ENCODE results near the gene DYNLT2B.
"Not testable (repeated sequence)": the region's sequence is repeated elsewhere in the genome, so short reads cannot be mapped to it uniquely, and the experiment has no call there.

DNA sequence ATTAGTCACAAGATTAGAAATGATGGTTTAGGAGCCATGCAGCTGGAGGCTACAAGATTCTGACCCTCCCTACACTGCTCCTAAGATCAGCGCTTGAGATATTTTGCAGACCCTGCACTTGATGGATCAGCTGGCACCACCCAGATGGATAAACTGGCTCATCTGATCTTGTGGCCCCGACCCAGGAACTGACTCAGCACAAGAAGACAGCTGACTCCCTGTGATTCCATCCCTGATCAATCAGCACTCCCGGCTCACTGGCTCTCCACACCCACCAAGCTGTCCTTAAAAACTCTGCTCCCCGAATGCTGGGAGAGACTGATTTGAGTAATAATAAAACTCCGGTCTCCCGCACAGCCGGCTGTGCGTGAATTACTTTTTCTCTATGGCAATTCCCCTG lies 15.1 kb downstream of the DYNLT2B start:
- TF ChIP-seq, protein P1, sequence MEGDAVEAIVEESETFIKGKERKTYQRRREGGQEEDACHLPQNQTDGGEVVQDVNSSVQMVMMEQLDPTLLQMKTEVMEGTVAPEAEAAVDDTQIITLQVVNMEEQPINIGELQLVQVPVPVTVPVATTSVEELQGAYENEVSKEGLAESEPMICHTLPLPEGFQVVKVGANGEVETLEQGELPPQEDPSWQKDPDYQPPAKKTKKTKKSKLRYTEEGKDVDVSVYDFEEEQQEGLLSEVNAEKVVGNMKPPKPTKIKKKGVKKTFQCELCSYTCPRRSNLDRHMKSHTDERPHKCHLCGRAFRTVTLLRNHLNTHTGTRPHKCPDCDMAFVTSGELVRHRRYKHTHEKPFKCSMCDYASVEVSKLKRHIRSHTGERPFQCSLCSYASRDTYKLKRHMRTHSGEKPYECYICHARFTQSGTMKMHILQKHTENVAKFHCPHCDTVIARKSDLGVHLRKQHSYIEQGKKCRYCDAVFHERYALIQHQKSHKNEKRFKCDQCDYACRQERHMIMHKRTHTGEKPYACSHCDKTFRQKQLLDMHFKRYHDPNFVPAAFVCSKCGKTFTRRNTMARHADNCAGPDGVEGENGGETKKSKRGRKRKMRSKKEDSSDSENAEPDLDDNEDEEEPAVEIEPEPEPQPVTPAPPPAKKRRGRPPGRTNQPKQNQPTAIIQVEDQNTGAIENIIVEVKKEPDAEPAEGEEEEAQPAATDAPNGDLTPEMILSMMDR (conservative IDR thresholded peaks at IDR 0.05 in 1 of 2, IDR thresholded peaks at IDR 0.05 in 1 of 2; ENCODE audit: low read depth in 1 of 2, low read length in 2 of 2) = not testable (repeated sequence)
- not testable (repeated sequence) for TF ChIP-seq EZH2 (IDR thresholded peaks at IDR 0.05; ENCODE audit: low read length, missing control alignments)
